GM21381 (cell line): ENCODE data around the gene RAP1GAP2.
"Not testable (repeated sequence)": the region's sequence is repeated elsewhere in the genome, so short reads cannot be mapped to it uniquely, and the experiment has no call there.

ENCODE experiments used
- ATAC-seq: cut with Tn5 transposase; IDR thresholded peaks from one replicate; pipeline ENCODE4 v1.9.1; 2021; ENCODE audit warnings: mild to moderate bottlenecking, moderate library complexity; ENCODE audit not compliant: unreplicated experiment

The RAP1GAP2 gene

DNA sequence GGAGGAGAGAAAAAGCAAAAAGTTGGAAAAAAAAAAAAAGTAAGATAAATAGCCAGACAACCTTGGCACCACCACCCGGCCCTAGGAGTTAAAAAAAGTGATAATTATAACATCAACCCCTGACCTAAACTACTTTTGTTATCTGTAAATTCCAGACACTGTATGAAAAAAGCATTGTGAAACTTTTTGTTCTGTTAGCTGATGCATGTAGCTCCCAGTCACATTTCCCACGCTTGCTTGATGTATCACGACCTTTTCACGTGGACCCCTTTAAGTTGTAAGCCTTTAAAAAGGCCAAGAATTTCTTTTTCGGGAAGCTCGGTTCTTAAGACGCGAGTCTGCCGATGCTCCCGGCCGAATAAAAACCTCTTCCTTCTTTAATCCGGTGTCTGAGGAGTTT is 10.9 kb upstream of the RAP1GAP2 start:
- ATAC-seq = not testable (repeated sequence)

- ATAC-seq = peak; percentile 70
Measured at GRCh38 chr17:2786176-2786881, 9.9 kb upstream of the RAP1GAP2 start.

DNA sequence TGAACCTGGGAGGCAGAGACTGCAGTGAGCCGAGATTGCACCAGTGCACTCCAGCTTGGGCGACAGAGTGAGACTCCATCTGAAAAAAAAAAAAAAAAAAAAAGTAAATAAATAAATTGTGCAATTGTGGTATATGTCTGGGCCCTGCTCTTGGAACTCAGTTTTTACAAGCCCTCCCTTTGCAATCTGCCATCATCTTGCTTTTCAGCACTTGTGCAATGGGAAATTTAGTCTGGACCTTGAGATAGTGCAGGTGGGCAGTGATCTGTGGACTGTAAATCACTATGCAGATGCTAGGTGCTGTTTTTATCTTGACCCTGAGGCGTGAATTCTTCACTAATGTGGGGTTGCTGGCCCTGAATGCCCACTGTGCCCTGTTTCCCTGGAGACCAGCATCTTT is 6.5 kb upstream of the RAP1GAP2 start:
- ATAC-seq = no peak

DNA sequence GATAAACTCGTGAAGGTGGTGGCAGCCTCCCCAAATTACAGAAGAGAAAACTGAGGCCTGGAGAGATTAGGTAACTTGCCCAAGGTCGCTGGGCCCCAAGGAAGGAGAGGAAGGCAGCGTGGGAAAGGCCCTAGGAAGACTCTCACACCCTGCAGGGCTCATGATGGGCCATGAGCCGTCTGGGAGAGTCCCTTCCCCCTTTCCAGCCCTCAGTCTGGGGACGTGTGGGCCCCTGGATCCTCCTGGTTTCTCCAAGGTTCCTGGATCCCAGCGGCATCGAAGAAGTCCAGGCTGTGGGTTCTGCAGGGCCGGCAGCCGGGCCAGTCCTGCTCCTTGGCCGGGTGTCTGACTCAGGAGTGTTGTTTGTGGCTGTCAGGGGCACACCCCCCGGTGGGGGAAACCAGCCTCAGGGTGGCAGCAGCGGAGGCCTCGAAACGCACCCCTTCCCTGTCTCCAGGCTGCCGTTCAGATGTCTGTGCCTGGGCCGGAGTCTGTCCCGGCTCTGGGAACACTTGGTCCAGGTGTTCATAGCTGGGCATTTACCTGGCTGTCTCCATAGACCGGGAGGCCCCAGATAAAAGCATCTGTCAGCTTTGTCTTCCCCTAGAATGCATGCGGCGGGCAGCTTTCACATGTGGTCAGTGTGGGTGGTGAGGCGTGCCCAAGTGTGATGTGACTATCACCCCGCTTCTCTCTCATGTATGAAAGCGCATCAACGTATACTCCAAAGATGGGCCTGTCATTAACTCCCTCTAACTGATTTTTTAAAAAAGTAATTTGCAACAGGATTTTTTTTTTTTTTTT is 3.7 kb upstream of the RAP1GAP2 start:
- no peak for ATAC-seq

DNA sequence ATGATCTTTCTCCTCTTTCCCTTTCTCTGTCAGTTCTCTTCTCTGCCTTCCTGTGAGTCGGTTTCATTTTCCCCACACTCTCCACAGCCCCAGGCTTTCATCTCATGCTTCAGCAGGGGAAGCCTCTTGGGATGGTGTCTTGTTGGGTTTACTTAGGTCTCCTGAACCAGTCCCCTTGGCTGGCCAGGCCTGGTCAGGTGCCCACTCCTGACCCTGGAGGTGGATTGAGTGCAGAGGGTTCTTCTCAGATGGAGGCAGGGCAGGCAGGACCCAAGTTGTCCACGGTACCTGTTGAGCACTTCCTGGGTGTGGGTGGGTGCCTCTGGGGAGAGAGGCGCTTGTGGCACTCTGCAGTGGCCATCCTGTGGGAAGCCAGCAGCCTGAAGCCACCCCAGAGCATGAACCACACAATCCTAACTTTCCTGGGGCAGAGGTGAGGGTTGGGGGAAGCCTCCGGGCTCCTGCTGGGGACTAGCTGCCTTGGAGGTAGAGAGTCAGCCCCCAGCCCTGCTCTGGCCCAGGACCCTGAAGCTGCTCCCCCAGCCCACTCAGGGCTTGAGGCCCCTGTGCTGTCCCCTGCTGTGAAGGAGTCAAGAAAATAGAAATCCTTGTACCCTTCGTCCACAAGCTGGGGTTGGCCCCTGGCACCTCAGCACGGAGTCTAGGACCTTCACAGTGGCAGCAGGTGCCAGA is 2.0 kb upstream of the RAP1GAP2 start:
- ATAC-seq = no peak

DNA sequence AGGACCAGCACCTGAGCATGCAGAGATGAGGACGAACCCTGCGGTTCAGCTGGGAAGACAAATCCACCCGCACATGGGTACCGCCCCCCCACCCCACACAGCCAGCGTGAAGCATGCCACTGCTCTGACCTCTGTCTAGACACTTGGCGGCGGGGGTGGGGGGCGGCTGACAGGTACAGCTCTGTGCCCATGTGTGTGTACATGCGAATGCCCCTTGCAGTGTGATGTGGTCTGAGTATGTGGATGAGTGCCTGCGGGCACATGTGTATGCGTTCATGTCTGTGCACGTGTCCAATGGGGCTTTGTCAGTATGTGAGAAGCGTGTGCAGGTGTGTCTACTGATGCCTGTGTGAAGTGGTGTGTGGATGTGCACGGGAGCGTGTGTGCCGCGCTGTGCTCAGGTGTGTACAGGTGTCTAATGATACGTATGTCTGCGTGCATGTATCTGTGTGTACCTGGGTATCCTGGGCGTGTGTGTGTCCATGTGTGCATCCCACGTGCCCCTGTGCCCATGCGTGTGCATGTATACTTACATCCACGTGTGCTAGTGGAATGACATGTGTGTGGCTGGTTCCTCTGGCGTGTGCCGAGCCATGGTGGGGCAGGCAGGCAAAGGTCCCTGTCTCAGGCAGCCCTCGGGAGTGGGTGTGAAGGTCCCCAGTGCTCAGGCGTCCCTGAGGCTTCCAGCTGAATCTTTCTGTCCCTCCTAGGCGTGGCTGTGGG is 636 bp upstream of the RAP1GAP2 start:
- ATAC-seq = no peak

- no peak for ATAC-seq
Measured at GRCh38 chr17:2797226-2797625, 988 bp downstream of the RAP1GAP2 start.

DNA sequence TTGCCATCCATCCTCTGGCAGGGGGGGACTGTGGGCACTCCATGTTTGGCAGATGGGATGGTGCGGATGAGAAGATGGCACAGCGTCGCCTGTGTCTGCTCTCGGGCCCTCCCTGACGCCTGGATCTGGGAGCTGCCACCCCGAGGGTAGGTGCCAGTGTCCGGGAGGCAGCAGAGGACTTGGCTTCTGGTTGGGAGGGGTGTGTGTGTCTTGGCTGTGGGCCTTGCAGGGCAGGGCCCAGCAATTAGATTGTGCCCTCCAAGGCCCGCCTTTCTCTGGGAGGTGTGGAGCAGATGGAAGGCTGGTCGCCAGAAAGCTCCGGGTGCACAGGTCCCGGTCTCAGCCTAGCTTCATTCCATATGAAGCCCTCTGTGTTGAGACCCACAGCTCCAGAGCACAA is 1.4 kb downstream of the RAP1GAP2 start:
- ATAC-seq = no peak

- ATAC-seq = no peak
Measured at GRCh38 chr17:2798188-2798587, 1.9 kb downstream of the RAP1GAP2 start.

DNA sequence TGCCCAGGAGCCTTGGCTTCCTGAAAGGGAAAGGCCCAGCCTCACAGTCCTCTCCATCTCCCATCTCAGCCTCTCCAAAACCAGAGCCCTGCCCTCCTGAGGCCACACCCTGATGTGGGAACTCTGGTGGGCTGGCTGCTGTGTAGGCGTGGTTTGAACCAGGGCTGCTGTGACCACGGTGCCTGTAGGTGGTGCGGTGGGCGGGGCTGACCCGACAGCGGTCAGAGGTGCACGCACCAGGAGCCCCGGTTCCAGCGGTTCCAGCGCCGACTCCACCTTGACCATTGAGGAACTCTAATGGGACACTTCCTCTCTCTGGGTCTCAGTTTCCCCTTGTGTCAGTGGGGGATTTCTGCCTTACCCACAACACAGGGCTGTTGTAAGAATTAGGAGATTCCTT is 2.4 kb downstream of the RAP1GAP2 start:
- ATAC-seq = no peak

GRCh38 chr17:2799653-2800052 is 3.4 kb downstream of the RAP1GAP2 start:
- no peak for ATAC-seq

DNA sequence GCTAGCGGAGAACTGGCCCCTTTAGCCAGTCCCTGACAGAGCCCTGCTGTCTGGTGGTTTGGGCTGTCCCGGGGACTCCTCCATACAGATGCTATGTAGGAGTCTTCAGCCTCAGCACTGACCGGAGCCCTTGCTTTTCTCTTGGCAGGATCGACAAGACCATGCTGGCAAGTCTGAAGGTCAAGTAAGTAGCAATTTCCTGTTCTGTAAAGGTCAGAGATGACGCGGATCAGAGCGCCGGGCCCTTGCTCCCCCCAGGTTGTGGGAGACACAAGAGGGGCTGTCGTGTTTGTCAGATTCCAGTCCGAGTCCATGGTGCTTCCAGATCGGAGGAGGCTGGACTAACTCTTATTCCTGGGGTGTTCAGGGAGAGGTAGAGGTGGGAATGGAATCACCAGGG is 4.1 kb downstream of the RAP1GAP2 start:
- ATAC-seq = no peak

GRCh38 chr17:2801841-2802240 is 5.6 kb downstream of the RAP1GAP2 start:
- no peak for ATAC-seq

DNA sequence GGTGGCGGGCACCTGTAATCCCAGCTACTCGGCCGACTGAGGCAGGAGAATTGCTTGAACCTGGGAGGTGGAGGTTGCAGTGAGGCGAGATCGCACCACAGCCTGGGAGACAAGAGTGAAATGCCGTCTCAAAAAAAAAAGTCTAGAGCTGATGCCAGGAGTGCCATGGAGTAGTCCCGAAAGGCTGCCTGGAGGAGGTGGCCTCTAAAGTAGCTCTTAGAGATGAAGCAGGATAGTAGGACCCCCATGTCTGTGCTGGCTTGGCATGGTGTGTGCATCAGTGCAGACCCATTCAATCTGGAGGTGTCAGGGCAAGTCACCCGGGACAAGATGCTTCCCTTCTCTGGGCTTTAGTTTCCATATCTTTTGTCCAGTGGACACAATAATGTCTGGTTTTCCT is 6.3 kb downstream of the RAP1GAP2 start:
- no peak for ATAC-seq

DNA sequence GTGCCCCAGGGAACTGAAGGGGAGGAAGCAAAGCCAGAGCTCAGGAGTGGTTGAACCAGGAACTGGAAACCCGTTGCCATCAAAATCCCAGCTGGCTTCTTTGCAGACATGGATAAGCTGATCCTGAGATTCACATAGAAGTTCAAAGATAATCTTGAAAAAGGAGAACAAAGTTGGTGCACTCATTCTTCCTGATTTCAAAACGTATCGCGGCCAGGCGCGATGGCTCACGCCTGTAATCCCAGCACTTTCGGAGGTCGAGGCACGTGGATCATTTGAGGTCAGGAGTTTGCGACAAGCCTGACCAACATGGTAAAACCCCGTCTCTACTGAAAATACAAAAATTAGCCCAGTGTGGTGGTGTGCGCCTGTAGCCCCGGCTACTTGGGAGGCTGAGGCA is 7.1 kb downstream of the RAP1GAP2 start:
- no peak for ATAC-seq

- no peak for ATAC-seq
Measured at GRCh38 chr17:2803971-2804370, 7.7 kb downstream of the RAP1GAP2 start.

DNA sequence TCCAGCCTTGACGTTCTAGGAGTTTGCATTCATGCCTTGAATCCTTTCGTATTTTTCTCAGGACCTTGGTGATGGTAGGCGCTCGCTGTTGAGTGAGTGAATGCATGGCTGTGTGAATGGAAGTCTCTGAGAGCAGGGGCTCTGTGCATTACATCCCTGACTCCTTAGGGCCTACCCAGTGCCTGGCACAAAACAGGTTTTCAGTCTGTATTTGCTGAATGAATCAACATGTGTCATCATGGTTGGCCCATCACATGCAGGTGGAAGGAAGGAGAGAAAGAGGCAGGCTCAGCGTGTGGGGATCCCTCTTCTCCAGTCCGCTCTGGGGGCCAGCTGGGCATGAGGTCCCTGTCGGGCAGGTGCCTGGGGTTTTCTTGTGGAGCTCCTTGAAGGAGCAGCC is 8.7 kb downstream of the RAP1GAP2 start:
- ATAC-seq = no peak

DNA sequence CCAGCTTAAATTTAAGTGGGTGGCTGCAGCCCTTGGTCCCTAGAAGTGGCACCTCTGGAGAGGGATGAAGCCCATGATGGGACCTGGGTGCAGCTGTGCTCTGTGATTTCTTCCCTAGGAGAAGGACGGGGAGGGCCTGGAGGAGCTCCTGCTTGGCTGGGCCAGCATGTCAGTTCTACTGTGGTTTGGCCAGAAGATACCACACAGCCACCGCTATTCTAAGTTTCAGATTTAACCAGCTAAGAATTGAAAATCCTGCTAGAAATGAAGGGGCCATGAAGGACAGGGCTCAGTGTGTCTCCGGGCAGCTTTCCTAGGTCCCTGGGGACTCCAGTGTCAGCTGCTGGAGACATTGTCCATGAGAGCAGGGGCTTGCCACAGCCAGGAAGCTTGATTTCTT is 9.7 kb downstream of the RAP1GAP2 start:
- no peak for ATAC-seq

- no peak for ATAC-seq
Measured at GRCh38 chr17:2808367-2809335, 12.4 kb downstream of the RAP1GAP2 start.

DNA sequence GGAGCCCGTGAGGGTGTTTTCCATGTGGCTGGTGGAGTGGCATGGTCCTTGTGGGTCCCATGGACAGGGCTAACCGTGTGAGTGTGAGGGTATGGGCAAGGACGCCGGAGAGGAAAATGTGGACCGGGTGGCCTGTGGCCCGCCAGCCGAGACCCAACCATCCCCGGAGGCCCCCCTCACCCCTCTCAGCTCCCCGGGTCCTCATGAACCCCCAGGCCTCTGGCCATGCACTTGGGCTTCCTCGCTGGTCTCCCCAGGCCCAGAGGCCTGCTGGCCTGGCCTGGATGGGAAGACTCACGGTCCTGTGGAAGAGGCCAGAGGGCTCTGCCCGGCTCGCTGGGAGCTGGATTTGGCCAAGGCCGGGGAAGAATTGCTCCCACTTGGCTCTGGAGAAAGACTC is 13.1 kb downstream of the RAP1GAP2 start:
- no peak for ATAC-seq
